GM12878 (cell line): ENCODE measurements around the gene PLCB2. TPM values are rescaled to one million over a fixed set of nuclear protein-coding genes. Genes with fewer than 3 reads are reported as not detected.
A peak's percentile ranks its signal among the peaks of the same experiment; 100 is the strongest.

Experiments
- ATAC-seq: fragments of 200-7000 bp; cut with Tn5 transposase; 3 replicates; pipeline ENCODE4 v1.9.1; 2020; ENCODE audit warnings: mild to moderate bottlenecking, moderate library complexity
- BruUV-seq: library from RNA; stranded (reverse); fragments of 400-500 nt; replicated peaks from 2 replicates; lab custom pipeline; 2021; lab: Mats Ljungman, UMichigan
- CTCF ChIA-PET: fragments of 300-600 bp; sonication (Branson Sonifier 250); formaldehyde crosslinking; extraction: SDS; loops from one replicate; lab custom pipeline; 2021; ENCODE audit warnings: inconsistent platforms; lab: Yijun Ruan, JAX
- POLR2A ChIA-PET: fragments of 350-600 bp; formaldehyde crosslinking; extraction: SDS; loops from one replicate; lab custom pipeline; 2021; ENCODE audit warnings: inconsistent platforms; lab: Charles Lee
- RAD21 ChIA-PET: fragments of 300-600 bp; sonication (Branson Sonifier 250); formaldehyde crosslinking; loops from one replicate; lab custom pipeline; 2023; ENCODE audit warnings: antibody characterized with exemption; ENCODE audit not compliant: unreplicated experiment; lab: Charles Lee
- SMC1A ChIA-PET: fragments of 300-600 bp; sonication (Branson Sonifier 250); formaldehyde crosslinking; loops from one replicate; lab custom pipeline; 2023; ENCODE audit not compliant: unreplicated experiment, uncharacterized antibody; lab: Charles Lee
- DNase-seq: peaks from one replicate; pipeline ENCODE4 v3.0.0-alpha.2; 2011; ENCODE audit warnings: low read depth, low spot score
- FAIRE-seq: peaks from 3 replicates; lab custom pipeline; 2011; peaks lifted over from hg19 to GRCh38; lab: Jason Lieb, UNC
- H2AFZ ChIP-seq: 2 replicates; pipeline ENCODE4 v1.6.0; 2011; ENCODE audit warnings: low read depth, low read length, control low read depth; ENCODE audit not compliant: control insufficient read depth
- H3K27ac ChIP-seq: 2 replicates; pipeline ENCODE4 v1.5.1; 2011; ENCODE audit warnings: control low read depth; ENCODE audit not compliant: control insufficient read depth, insufficient read depth
- H3K27me3 ChIP-seq, 2 experiments: replicated peaks in 1 of 2; 2 replicates each; pipeline versions ENCODE4 v1.6.0 to v1.6.1; 2011; ENCODE audit warnings: low read length in 1 of 2; ENCODE audit not compliant: control insufficient read depth in 2 of 2, insufficient read depth in 2 of 2
- H3K36me3 ChIP-seq, 2 experiments: 2 replicates each; pipeline ENCODE4 v1.5.1; 2011; ENCODE audit warnings: low read length in 1 of 2; ENCODE audit not compliant: control insufficient read depth in 2 of 2, insufficient read depth in 2 of 2
- H3K4me1 ChIP-seq: 2 replicates; pipeline ENCODE4 v1.6.1; 2011; ENCODE audit warnings: mild to moderate bottlenecking, low read length, moderate library complexity, mixed read lengths; ENCODE audit not compliant: control insufficient read depth, insufficient read depth
- H3K4me2 ChIP-seq: 2 replicates; pipeline ENCODE4 v1.6.0; 2011; ENCODE audit warnings: control low read depth; ENCODE audit not compliant: control insufficient read depth, insufficient read depth
- H3K4me3 ChIP-seq: fragments of 200-600 bp; sonication (generic); 2 replicates; pipeline ENCODE4 v1.5.1; 2016
- H3K79me2 ChIP-seq: 2 replicates; pipeline ENCODE4 v1.6.0; 2011; ENCODE audit warnings: low read length; ENCODE audit not compliant: control insufficient read depth, insufficient read depth
- H3K9ac ChIP-seq: 2 replicates; pipeline ENCODE4 v1.8.0; 2011; ENCODE audit warnings: low read length, control low read depth, mixed read lengths; ENCODE audit not compliant: control insufficient read depth, insufficient read depth
- H3K9me3 ChIP-seq: replicated peaks from 3 replicates; pipeline ENCODE4 v1.5.1; 2011; ENCODE audit warnings: mild to moderate bottlenecking, low read length; ENCODE audit not compliant: control insufficient read depth, insufficient read depth
- H4K20me1 ChIP-seq: 2 replicates; pipeline ENCODE4 v1.6.0; 2011; ENCODE audit not compliant: control insufficient read depth, insufficient read depth
- CTCF ChIP-seq, 3 experiments: IDR thresholded peaks in 2 of 3; conservative IDR thresholded peaks in 1 of 3; 2 replicates each; pipeline ENCODE4 v1.5.1; 2011; ENCODE audit warnings: low read depth in 3 of 3, low read length in 3 of 3, mild to moderate bottlenecking in 3 of 3, control low read depth in 2 of 3, moderate library complexity in 2 of 3, inconsistent platforms in 1 of 3, mixed read lengths in 1 of 3; ENCODE audit not compliant: control insufficient read depth in 2 of 3, insufficient read depth in 1 of 3; ENCODE audit errors: extremely low read depth in 1 of 3
- FOXK2 ChIP-seq: fragments of 450-650 bp; IDR thresholded peaks from 2 replicates; pipeline ENCODE4 v1.6.1; 2017; ENCODE audit warnings: mild to moderate bottlenecking, moderate library complexity
- NFXL1 ChIP-seq: fragments of 450-650 bp; IDR thresholded peaks from 2 replicates; pipeline ENCODE4 v1.6.1; 2017; ENCODE audit warnings: antibody characterized with exemption, mild to moderate bottlenecking, borderline replicate concordance
- NRF1 ChIP-seq: conservative IDR thresholded peaks from 2 replicates; pipeline ENCODE4 v1.6.1; 2011; ENCODE audit warnings: mild to moderate bottlenecking, low read depth, low read length, improper control_type of control experiment
- PBX3 ChIP-seq: IDR thresholded peaks from 2 replicates; pipeline ENCODE4 v1.6.1; 2011; ENCODE audit warnings: mild to moderate bottlenecking, low read depth, low read length, moderate library complexity; ENCODE audit not compliant: insufficient replicate concordance
- POU2F2 ChIP-seq: IDR thresholded peaks from 3 replicates; pipeline ENCODE4 v1.6.1; 2011; ENCODE audit warnings: low read depth, mild to moderate bottlenecking, low read length, borderline replicate concordance
- RELA ChIP-seq: fragments of 450-650 bp; IDR thresholded peaks from 2 replicates; pipeline ENCODE4 v1.8.0; 2014; ENCODE audit warnings: borderline replicate concordance; ENCODE audit not compliant: partially characterized antibody
- SKIL ChIP-seq: fragments of 450-650 bp; IDR thresholded peaks from 2 replicates; pipeline ENCODE4 v1.6.1; 2017; ENCODE audit warnings: mild to moderate bottlenecking, low read depth, inconsistent platforms; ENCODE audit not compliant: poor library complexity, severe bottlenecking
- SMAD5 ChIP-seq: IDR thresholded peaks from 2 replicates; pipeline ENCODE4 v1.6.1; 2016; ENCODE audit warnings: antibody characterized with exemption, low read depth
- SMC3 ChIP-seq: IDR thresholded peaks from 2 replicates; pipeline ENCODE4 v1.6.1; 2011; ENCODE audit warnings: low read length, improper control_type of control experiment, borderline replicate concordance
- SREBF2 ChIP-seq: IDR thresholded peaks from 2 replicates; pipeline ENCODE4 v1.6.1; 2012; ENCODE audit warnings: mild to moderate bottlenecking, low read length
- YBX1 ChIP-seq: fragments of 450-650 bp; IDR thresholded peaks from 2 replicates; pipeline ENCODE4 v1.6.1; 2016; ENCODE audit warnings: antibody characterized with exemption
- ZBTB11 ChIP-seq: fragments of 450-650 bp; formaldehyde crosslinking; IDR thresholded peaks from 2 replicates; pipeline ENCODE4 v1.5.0; 2022; ENCODE audit warnings: mild to moderate bottlenecking, missing genetic modification characterization
- WGBS: methylation state at CpG from one replicate; pipeline ENCODE4 v1.1.6; 2016; ENCODE audit warnings: low lambda C conversion rate; ENCODE audit not compliant: insufficient replicate concordance, insufficient coverage; ENCODE audit errors: missing lambda C conversion rate; 5-methylcytosine and 5-hydroxymethylcytosine counted together
- in situ Hi-C: fragments of 300-500 bp; cut with MboI; formaldehyde crosslinking; loops from 9 replicates; pipeline ENCODE4 v1.14.3; 2018; ENCODE audit warnings: mixed read lengths
- intact Hi-C: fragments of 100-400 bp; cut with micrococcal nuclease; formaldehyde crosslinking; loops from one replicate; pipeline ENCODE4 v1.14.2; 2022; ENCODE audit not compliant: unreplicated experiment
- polyA plus RNA-seq, 11 experiments: library from polyadenylated mRNA; depleted of rRNA in 4 of 11; unstranded in 6 of 11; stranded (reverse) in 5 of 11; fragments of >200 nt; fragmentation: Nextera tagmentation in 4 of 11; fragmentation: Illumina TruSeq in 1 of 11; extraction: Ambion mirVana in 4 of 11; extraction: Trizol in 1 of 11; gene quantifications; 1 replicate in 1 of 11; 2 replicates in 10 of 11; pipeline versions ENCODE4 v1.2.1 to v1.2.3, GENCODE V29; 2011 to 2016; ENCODE audit warnings: inconsistent platforms in 2 of 11, missing spikeins in 2 of 11, low read depth in 1 of 11
- total RNA-seq, 4 experiments: library from RNA; depleted of rRNA in 3 of 4; stranded (reverse); fragments of >200 nt in 3 of 4; fragmentation: Illumina TruSeq in 1 of 4; extraction: Trizol in 1 of 4; gene quantifications; 2 replicates each; pipeline versions ENCODE4 v1.2.1 to v1.2.3, GENCODE V29; 2013 to 2021

Gene PLCB2
- total and polyA plus RNA-seq, 10 of the 15 experiments (the other 5 are each of a cell fraction or from before 2014, with no cell fraction given) = 1.2 to 39.4 (median 10.7) TPM

GRCh38 chr15:40320931-40321371, 13.2 kb upstream of the PLCB2 start:
- Histone ChIP-seq H3K36me3 (no peaks in the 10 kb centered on the region), H3K4me2 (no peak overlapping the region), H3K9ac (no peak overlapping the region), H3K4me3 (no peak overlapping the region), H3K9me3 (no peaks in the 10 kb centered on the region), H2AFZ (no peak overlapping the region), H4K20me1 (no peaks in the 10 kb centered on the region), H3K27ac (no peak overlapping the region), H3K27me3 (no peaks in the 10 kb centered on the region), H3K79me2 (no peaks in the 10 kb centered on the region), H3K4me1 (peaks cover 11% of the 10 kb centered on the region)
- no TSS peak for BruUV-seq
- WGBS = 0% methylated on average over 2 of the region's 2 CpGs
- ChIA-PET POLR2A (no interaction called here), RAD21 (interaction anchor here (1.0 to 2.6 kb wide), 5 partner anchors 14 to 42 kb away, joined by 3 to 30 read pairs (median 3); no protein-coding TSS in a partner anchor), SMC1A (interaction anchor here (1.5 to 7.6 kb wide), 5 partner anchors 13 to 41 kb away, joined by 5 to 42 read pairs (median 6); partner anchors contain the start of gene PLCB2), CTCF (interaction anchor here (0.6 to 17.6 kb wide), 12 partner anchors 10 to 939 kb away, joined by 3 to 336 read pairs (median 4); partner anchors contain the start of genes CCDC9B and PLCB2)
- peak; percentile 88 for FAIRE-seq
- ATAC-seq = peak; percentile 65
- intact Hi-C loops = loop anchor here (1.0 kb wide), 1 partner anchor 17 kb away; no protein-coding TSS in a partner anchor
- no peak for DNase-seq
- in situ Hi-C loops = no loop called here
- no peak for TF ChIP-seq PBX3
- no peak for TF ChIP-seq POU2F2
- TF ChIP-seq SREBF2 = no peak
- TF ChIP-seq FOXK2 = no peak
- no peak for TF ChIP-seq SKIL
- no peak for TF ChIP-seq RELA
- no peak for TF ChIP-seq ZBTB11 (CRISPR knock-in tag)
- TF ChIP-seq SMAD5 = no peak
- TF ChIP-seq NRF1 = no peak
- no peak for TF ChIP-seq NFXL1
- peak; percentile 67; the same call in 1 of the 2 replicates for TF ChIP-seq SMC3
- peak; percentile 78 to 96 (median 81) for TF ChIP-seq CTCF (IDR thresholded peaks at IDR 0.05 in 2 of 3, conservative IDR thresholded peaks at IDR 0.05 in 1 of 3; ENCODE audit: control insufficient read depth in 2 of 3, extremely low read depth in 1 of 3, insufficient read depth in 1 of 3, low read depth in 3 of 3, low read length in 3 of 3)
- TF ChIP-seq YBX1 = no peak
